OCI-LY1 (cell line): Measurements from ENCODE around the gene ITK.

ENCODE experiments used
- H2AFZ ChIP-seq: fragments of 200-600 bp; sonication (generic), shearing (Covaris generic); 2 replicates; pipeline ENCODE4 v1.6.0; 2014; ENCODE audit warnings: antibody characterized with exemption, mild to moderate bottlenecking, low read length
- H3F3A ChIP-seq: fragments of 200-600 bp; sonication (generic), shearing (Covaris generic); 2 replicates; pipeline ENCODE4 v1.6.0; 2014; ENCODE audit warnings: mild to moderate bottlenecking, antibody characterized with exemption, low read length, moderate library complexity; ENCODE audit not compliant: insufficient read depth
- H3K27ac ChIP-seq: fragments of 200-600 bp; sonication (generic); 2 replicates; pipeline ENCODE4 v1.5.1; 2014; ENCODE audit warnings: low read length, mixed run types, mild to moderate bottlenecking, low read depth; ENCODE audit not compliant: poor library complexity, severe bottlenecking
- H3K27me3 ChIP-seq: fragments of 200-600 bp; sonication (generic); 2 replicates; pipeline ENCODE4 v1.6.0; 2014; ENCODE audit warnings: antibody characterized with exemption, mild to moderate bottlenecking, low read length, moderate library complexity; ENCODE audit not compliant: insufficient read depth
- H3K36me3 ChIP-seq: fragments of 200-600 bp; sonication (generic); 2 replicates; pipeline ENCODE4 v1.6.1; 2014; ENCODE audit warnings: mild to moderate bottlenecking, antibody characterized with exemption, low read length, moderate library complexity, mixed read lengths; ENCODE audit not compliant: insufficient read depth
- H3K4me1 ChIP-seq: fragments of 200-600 bp; sonication (generic); 2 replicates; pipeline ENCODE4 v1.5.1; 2014; ENCODE audit warnings: mild to moderate bottlenecking, low read length, moderate library complexity; ENCODE audit not compliant: insufficient read depth, severe bottlenecking
- H3K4me2 ChIP-seq: fragments of 200-600 bp; sonication (generic), shearing (Covaris generic); 2 replicates; pipeline ENCODE4 v1.6.1; 2014; ENCODE audit warnings: low read length
- H3K4me3 ChIP-seq: fragments of 200-600 bp; sonication (generic); 2 replicates; pipeline ENCODE4 v1.5.1; 2014; ENCODE audit warnings: low read length, low read depth, mild to moderate bottlenecking, mixed read lengths; ENCODE audit not compliant: poor library complexity, severe bottlenecking
- H3K79me2 ChIP-seq: fragments of 200-600 bp; shearing (Covaris generic); 2 replicates; pipeline ENCODE4 v1.6.1; 2016; ENCODE audit warnings: mixed run types, low read length, mixed read lengths; ENCODE audit not compliant: insufficient read depth
- H3K9ac ChIP-seq: fragments of 200-600 bp; sonication (generic), shearing (Covaris generic); 2 replicates; pipeline ENCODE4 v1.6.1; 2014; ENCODE audit warnings: mild to moderate bottlenecking, low read length, mixed read lengths
- H3K9me2 ChIP-seq: fragments of 200-600 bp; sonication (generic), shearing (Covaris generic); 2 replicates; pipeline ENCODE4 v1.6.1; 2014; ENCODE audit warnings: low read depth, mild to moderate bottlenecking, low read length, mixed read lengths
- H3K9me3 ChIP-seq: fragments of 200-600 bp; shearing (Covaris generic); 2 replicates; pipeline ENCODE4 v1.6.1; 2014; ENCODE audit warnings: low read length, mixed read lengths
- H4K20me1 ChIP-seq: fragments of 200-600 bp; sonication (generic), shearing (Covaris generic); 2 replicates; pipeline ENCODE4 v1.6.0; 2016; ENCODE audit warnings: mild to moderate bottlenecking, low read length; ENCODE audit not compliant: insufficient read depth
- CTCF ChIP-seq: fragments of 200-600 bp; sonication (generic), shearing (Covaris generic); IDR thresholded peaks from 2 replicates; pipeline ENCODE4 v1.5.1; 2017; ENCODE audit warnings: mild to moderate bottlenecking, antibody characterized with exemption, low read length, moderate library complexity, mixed read lengths
- EZH2 ChIP-seq: fragments of 200-600 bp; sonication (generic), shearing (Covaris generic); IDR thresholded peaks from 2 replicates; pipeline ENCODE4 v1.8.0; 2017; ENCODE audit warnings: borderline replicate concordance, mixed run types, mild to moderate bottlenecking, antibody characterized with exemption, low read length, moderate library complexity, mixed read lengths

Gene ITK

GRCh38 chr5:157161996-157162395 lies 18.6 kb upstream of the ITK start:
- Histone ChIP-seq H3K79me2 (no peaks in the 10 kb centered on the region), H3F3A (no peaks in the 10 kb centered on the region), H3K36me3 (no peaks in the 10 kb centered on the region), H3K9ac (no peak overlapping the region), H4K20me1 (no peaks in the 10 kb centered on the region), H3K4me2 (no peak overlapping the region), H2AFZ (no peak overlapping the region), H3K9me2 (no peaks in the 10 kb centered on the region), H3K27me3 (no peaks in the 10 kb centered on the region), H3K4me3 (no peak overlapping the region), H3K4me1 (peaks cover 2% of the 10 kb centered on the region), H3K9me3 (no peaks in the 10 kb centered on the region), H3K27ac (no peak overlapping the region)
- TF ChIP-seq EZH2: no peak
- TF ChIP-seq CTCF: no peak

- Histone ChIP-seq H3K4me2 (no peak overlapping the region), H3K9me3 (no peaks in the 10 kb centered on the region), H3K79me2 (no peaks in the 10 kb centered on the region), H2AFZ (no peak overlapping the region), H3K36me3 (no peaks in the 10 kb centered on the region), H3F3A (no peaks in the 10 kb centered on the region), H3K4me3 (no peak overlapping the region), H3K4me1 (peaks cover 12% of the 10 kb centered on the region), H3K27ac (no peak overlapping the region), H3K9me2 (no peaks in the 10 kb centered on the region), H4K20me1 (no peaks in the 10 kb centered on the region), H3K9ac (no peak overlapping the region), H3K27me3 (no peaks in the 10 kb centered on the region)
- TF ChIP-seq EZH2 (no peak), CTCF (no peak)
These were observed 17.6 kb upstream of the ITK start for GRCh38 chr5:157162919-157163510.

GRCh38 chr5:157164521-157164920 lies 16.1 kb upstream of the ITK start:
- no peak overlapping the region for H3K9ac ChIP-seq
- no peaks in the 10 kb centered on the region for H3K27me3 ChIP-seq
- no peaks in the 10 kb centered on the region for H3K79me2 ChIP-seq
- no peak overlapping the region for H3K27ac ChIP-seq
- H3K4me3 ChIP-seq: no peak overlapping the region
- H4K20me1 ChIP-seq: no peaks in the 10 kb centered on the region
- no peaks in the 10 kb centered on the region for H3K9me2 ChIP-seq
- H3K9me3 ChIP-seq: no peaks in the 10 kb centered on the region
- TF ChIP-seq EZH2: no peak
- no peak for TF ChIP-seq CTCF
- no peaks in the 10 kb centered on the region for H3K36me3 ChIP-seq
- no peak overlapping the region for H3K4me2 ChIP-seq
- peaks cover 12% of the 10 kb centered on the region for H3K4me1 ChIP-seq
- no peaks in the 10 kb centered on the region for H3F3A ChIP-seq
- no peak overlapping the region for H2AFZ ChIP-seq
